Measurements from ENCODE around the gene SCAP.
"Not testable (repeated sequence)": the region's sequence is repeated elsewhere in the genome, so short reads cannot be mapped to it uniquely, and the experiment has no call there.

The SCAP gene

DNA sequence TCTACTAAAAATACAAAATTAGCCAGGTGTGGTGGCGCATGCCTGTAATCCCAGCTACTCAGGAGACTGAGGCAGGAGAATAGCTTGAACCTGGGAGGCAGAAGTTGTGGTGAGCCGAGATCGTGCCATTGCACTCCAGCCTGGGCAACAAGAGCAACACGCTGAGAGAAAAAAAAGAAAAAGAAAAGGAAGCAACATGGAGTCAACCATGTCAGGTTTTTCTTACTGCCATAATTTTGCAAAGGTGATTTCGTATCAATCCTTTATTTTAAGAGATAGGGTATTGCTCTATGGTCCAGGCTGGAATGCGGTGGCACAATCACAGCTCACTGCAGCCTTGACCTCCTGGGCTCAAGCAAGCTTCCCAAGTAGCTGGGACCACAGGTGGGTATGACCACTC is 4.5 kb upstream of the SCAP start:
- not testable (repeated sequence) for DNase-seq (ENCODE audit: low read depth)

- DNase-seq (ENCODE audit: low read depth) = no peak
These were observed 4.1 kb upstream of the SCAP start for GRCh38 chr3:47479826-47480160.

DNA sequence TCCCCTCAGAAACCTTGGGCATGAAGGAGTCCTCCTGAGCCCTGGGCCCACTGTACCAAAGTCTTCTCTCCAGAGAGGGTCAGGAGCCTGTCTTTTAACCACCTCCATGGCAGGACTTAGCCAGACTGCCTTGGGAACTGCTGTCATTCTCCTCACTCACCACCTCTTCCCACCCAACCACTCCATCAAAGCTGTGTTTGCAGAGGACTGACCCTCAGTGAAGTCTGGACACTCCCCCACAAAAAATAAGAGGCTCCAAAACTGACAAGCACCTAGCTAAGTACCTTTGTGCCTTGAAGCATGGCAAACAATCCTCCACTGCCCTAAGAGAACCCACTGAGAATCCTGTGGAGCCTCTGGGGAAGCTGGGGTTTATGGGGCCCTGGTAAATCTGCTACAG is 2.3 kb upstream of the SCAP start:
- DNase-seq (ENCODE audit: low read depth) = no peak

DNA sequence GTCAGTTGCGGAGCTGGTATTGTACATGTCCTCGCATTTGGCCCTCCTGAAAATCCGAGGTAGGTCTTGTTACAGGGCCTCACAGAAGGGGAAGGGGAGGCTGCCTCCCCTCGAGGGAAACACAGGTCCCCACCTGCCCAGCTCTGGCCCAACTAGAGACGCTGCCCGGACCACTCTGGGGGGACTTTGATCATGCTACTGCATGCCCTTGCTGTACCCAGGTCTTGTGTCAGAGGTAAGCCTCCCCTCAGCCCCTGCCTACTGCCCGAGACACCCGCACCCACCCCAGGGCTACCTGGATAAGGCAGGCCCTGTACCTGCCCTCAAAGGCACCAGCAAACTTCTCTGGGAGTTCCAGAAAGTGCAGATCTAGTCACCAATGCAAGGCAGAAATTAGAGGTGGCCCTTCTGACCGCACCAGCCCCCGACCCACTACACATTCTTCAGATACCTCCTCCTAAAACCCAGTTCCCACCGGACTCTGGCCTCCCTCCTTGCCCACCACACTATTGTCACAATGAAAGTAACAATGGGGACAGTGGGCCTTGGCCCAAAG is 981 bp upstream of the SCAP start:
- no peak for DNase-seq (ENCODE audit: low read depth)

- DNase-seq (ENCODE audit: low read depth) = no peak
These were observed 537 bp upstream of the SCAP start for GRCh38 chr3:47476330-47476626.

DNA sequence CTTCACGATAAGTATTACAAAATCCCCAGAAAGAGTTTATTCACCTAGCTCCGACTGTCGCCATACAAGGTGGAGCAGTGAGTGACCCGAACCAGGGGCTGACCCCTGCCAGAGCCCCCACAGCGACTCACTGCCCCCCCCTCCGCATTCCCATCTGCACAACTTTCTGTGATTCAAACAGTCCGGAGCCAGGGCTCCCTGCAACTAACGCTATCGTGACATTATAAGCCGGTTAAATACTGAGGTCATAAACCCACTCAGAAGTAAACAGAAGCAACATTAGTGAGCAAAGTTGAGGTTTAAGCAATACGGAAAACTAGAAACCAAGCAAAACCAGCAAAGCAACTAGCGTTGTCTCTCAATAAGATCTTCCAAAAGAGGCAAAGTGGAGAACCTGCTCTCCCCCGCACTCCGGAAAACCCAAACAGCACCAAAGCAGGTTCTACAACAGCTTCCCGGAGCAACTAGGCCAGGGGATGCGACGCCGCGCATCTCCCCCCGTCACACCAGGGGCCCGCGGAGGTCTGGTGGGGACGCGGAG is 642 bp downstream of the SCAP start:
- no peak for DNase-seq (ENCODE audit: low read depth)

DNA sequence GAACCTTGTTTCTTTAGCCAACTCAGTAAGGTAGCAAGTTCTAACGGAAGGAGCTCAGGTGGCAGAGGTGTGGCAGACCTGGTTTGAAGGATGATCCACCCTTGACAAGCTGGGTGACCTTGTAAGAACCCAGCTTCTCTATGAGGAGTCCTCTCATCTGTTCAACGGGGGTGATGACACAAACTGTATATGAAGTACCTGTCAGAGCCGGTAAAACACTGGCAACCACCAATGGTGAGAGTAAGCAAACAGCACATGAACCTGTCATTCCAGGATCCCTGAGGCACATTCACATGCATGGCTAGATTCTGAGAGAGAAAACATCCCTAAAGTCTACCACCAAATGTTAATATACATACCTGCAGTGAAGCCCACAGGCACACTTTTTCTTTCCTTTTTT is 2.4 kb downstream of the SCAP start:
- no peak for DNase-seq (ENCODE audit: low read depth)

- no peak for DNase-seq (ENCODE audit: low read depth)
These were observed 6.1 kb downstream of the SCAP start for GRCh38 chr3:47469616-47470015.

DNA sequence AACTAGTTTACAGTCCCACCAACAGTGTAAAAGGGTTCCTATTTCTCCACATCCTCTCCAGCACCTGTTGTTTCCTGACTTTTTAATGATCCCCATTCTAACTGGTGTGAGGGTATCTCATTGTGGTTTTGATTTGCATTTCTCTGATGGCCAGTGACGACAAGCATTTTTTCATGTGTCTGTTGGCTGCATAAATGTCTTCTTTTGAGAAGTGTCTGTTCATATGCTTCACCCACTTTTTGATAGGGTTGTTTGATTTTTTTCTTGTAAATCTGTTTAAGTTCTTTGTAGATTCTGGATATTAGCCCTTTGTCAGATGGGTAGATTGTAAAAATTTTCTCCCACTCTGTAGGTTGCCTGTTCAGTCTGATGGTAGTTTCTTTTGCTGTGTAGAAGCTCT is 7.4 kb downstream of the SCAP start:
- not testable (repeated sequence) for DNase-seq (ENCODE audit: low read depth)

DNA sequence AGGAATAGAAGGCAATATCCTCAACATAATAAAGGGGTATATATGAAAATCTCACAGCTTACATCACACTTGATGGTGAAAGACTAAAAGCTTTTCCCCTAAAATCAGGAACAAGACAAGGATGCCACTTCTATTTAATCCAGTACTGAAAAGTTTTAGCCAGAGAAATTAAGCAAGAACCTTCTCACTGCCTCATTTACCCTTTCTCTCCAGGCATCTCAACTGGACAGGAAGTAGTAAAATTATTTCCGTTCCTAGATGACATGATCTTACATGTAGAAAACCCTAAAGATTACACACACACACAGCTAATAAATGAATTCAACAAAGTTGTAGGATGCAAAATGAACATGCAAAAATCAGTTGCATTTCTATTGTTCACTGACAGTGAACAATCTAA is 11.2 kb downstream of the SCAP start:
- DNase-seq (ENCODE audit: low read depth) = no peak

- DNase-seq (ENCODE audit: low read depth) = peak; percentile 22
These were observed 16.1 kb downstream of the SCAP start for GRCh38 chr3:47459534-47460085.

- no peak for DNase-seq (ENCODE audit: low read depth)
These were observed 18.8 kb downstream of the SCAP start for GRCh38 chr3:47456984-47457383.

DNA sequence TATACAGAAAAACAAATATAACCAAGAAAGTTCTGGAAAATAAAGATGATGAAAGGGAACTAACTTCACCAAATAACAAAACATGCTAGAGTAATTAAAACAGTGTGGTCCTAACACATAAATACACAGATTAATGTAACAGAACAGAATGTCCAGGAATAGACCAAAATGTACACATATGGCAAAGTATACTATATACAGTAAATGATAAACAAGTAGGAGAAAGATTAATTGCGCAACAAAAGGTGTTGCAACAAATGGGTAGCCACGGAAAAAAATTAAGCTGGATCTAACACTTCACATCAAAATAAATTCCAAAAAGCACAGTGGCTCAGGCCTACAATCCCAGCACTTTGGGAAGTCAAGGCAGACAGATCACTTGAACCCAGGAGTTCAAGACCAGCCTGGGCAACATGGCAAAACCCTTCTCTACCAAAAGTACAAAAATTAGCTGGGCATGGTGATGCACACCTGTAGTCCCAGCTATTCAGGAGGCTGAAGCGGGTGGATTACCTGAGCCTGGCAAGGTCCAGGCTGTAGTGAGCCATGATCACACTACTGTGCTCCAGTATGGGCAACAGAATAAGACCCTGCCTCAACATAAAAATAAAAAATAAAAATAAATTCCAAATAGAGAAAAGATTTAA is 19.8 kb downstream of the SCAP start:
- no peak for DNase-seq (ENCODE audit: low read depth)

DNA sequence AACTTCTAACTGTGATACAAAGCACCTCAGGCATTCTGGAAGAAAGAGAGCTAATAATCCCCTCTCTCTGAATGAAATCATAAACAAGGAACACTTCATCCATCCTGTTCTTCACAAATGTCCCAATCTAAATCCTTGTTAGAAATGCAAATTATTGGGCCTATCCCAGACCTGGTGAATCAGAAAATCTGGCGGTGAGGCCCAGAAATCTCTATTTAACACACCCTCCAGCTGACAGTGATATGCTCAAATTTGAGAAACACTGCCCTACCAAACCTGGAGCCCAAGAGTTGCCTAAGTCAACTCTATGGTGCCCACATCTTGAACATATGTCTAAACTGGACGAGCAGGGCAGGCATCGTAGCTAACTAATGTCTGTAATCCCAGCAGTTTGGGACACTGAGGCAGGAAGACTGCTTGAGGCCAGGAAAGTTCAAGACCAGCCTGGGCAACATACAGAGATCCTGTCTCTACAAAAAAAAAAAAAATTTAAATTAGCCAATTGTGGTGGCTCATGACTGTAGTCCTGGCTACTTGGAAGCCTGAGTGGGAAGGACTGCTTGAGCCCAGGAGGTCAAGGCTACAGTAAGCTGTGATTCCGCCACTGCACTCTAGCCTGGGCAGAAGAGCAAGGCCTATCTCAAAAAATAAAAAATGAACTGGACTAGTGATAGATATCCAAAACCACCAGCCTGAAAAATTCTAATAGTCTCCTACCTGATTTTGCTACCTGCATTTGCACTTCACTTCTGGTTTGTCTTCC is 23.1 kb downstream of the SCAP start:
- DNase-seq (ENCODE audit: low read depth) = no peak

DNA sequence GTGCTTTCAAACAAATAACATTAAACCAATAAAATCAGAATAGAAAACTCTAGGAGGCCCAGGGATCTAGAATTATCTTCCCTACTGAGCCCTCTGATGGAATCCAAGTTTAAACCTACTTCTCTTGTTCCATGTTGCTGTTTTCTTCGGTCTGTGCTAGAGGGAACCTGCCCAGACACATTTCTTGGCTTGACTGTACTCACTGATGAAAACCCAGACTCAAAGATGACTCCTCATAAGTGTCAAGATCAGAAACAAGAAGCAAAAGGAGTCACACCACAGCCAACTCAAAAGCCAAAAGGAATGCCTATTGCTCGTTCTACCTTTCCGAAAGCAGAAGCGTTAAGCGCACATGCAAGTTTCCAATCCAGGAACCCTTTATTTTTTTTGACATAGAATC is 31.6 kb downstream of the SCAP start:
- DNase-seq (ENCODE audit: low read depth) = no peak

- DNase-seq (ENCODE audit: low read depth) = no peak
These were observed 32.1 kb downstream of the SCAP start for GRCh38 chr3:47443611-47443995.

DNA sequence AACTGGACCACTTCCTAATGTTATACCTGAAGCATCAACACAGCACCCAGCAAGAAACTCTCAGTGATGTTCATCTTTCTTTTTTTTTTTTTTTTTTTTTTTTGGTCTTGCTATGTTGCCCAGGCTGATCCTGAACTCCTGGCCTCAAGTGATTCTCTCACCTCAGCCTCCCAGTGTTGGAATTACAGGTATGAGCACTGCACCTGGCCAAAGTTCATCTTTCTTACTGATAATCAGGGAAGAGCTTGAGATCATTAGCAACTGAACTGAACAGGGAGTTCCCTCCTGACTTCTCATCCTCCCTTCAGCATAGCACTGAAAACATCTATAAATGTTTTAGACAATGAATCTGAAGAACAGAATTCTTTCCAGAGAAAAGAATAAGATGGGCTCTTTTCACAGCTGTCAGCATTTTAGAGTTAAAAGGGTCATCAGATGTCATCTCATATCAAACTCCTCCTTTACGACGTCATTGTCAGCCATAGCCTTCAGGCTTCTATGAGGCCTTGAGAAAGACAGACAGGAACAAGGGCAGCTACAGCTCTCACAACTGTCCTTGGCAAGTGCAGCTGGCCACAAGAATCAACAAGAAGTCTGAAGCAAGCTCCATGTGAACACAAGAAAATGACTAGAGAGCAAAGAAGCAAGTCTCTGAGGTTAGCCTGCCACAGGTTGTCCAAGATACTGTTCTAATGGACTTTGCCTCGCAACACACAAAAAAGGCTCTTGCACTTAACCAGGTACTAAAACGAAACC is 33.8 kb downstream of the SCAP start:
- no peak for DNase-seq (ENCODE audit: low read depth)

DNA sequence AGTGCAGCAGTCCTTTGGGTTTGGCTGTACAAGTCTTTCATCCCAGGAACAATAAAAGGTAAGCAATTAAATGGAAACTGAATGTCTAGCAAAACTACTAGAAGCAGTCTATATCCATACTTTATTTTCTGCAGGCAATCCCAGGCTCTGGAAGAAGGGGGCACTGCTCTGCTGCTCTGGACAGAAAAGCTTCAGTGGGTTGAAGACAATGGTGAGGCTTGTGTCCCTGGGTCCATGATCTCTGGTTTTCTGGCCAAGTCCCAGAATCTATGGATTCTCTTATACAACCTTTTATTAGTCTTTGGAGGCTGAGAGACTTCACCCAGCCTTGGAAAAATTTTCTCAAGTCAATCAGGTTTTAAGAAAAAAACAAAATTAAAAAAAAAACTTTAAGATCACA is 35.6 kb downstream of the SCAP start:
- no peak for DNase-seq (ENCODE audit: low read depth)

- no peak for DNase-seq (ENCODE audit: low read depth)
These were observed 39.6 kb downstream of the SCAP start for GRCh38 chr3:47436180-47436579.

DNA sequence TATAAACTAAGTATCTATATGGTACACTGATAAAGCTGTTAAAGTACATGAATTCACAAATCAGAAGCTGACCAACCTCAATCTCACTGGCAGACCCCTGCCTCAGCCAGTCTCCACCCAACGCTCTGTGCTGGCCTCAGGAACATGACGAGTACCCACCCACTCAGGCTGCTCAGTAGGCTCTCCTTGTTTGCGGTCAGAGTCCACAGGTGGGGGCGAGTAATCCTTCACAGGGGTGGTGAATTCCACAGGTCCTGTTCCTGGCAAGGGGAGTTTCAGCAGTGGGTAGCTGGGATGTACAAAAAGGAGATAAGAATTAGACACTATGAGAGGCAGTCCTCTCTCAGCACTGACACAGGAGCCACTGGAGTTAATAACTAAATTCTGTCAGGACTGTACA is 40.9 kb downstream of the SCAP start:
- no peak for DNase-seq (ENCODE audit: low read depth)

GRCh38 chr3:47433796-47434195 is 41.9 kb downstream of the SCAP start:
- no peak for DNase-seq (ENCODE audit: low read depth)

DNA sequence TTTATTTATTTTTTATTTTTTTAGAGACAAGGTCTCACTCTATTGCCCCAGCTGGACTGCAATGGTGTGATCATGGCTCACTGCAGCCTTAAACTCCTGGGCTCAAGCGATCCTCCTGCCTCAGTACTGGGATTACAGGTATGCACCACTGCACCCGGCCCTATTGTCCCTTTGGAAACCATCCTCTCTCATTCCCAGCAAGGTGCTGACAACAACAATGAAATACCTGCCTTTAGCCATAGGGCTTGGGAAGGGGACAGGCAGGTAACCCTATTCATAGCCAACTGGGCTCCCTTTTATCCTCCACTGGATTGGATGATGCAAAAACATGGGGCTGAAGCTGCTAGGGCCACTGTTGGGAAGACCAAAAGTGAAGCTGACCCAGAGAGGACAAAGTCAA is 43.1 kb downstream of the SCAP start:
- no peak for DNase-seq (ENCODE audit: low read depth)

GRCh38 chr3:47431225-47431624 is 44.5 kb downstream of the SCAP start:
- DNase-seq (ENCODE audit: low read depth) = no peak

All from CMK (cell line).